HG03196 (cell line): ENCODE results near the gene RAB5IF.

Source experiments
- ATAC-seq: cut with Tn5 transposase; IDR thresholded peaks from one replicate; pipeline ENCODE4 v1.9.1; 2021; ENCODE audit not compliant: unreplicated experiment

RAB5IF gene

DNA sequence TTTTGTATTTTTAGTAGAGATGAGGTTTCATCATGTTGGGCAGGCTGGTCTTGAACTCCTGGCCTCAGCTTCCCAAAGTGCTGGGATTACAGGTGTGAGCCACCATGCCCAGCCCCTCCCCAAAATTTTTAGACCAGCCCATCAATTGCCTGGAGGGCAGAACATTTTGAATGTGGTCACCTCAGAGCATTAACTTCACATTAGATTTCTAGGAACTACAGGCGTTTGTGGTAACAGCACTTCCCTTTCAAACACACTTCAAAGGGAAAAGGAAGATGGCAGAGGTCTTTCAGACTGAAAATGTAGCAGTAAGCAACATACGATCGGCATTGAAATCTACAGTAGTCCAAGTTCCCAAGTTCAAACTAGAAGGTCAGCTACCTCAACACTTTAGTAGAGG, 52.7 kb downstream of the RAB5IF start:
- no peak for ATAC-seq
